GM19023 (cell line): ENCODE results near the gene TENT4B.
"Not testable (repeated sequence)": the region's sequence is repeated elsewhere in the genome, so short reads cannot be mapped to it uniquely, and the experiment has no call there.

ENCODE experiments used
- ATAC-seq: cut with Tn5 transposase; IDR thresholded peaks from one replicate; pipeline ENCODE4 v1.9.1; 2021; ENCODE audit warnings: mild to moderate bottlenecking, moderate library complexity; ENCODE audit not compliant: unreplicated experiment

The TENT4B gene

DNA sequence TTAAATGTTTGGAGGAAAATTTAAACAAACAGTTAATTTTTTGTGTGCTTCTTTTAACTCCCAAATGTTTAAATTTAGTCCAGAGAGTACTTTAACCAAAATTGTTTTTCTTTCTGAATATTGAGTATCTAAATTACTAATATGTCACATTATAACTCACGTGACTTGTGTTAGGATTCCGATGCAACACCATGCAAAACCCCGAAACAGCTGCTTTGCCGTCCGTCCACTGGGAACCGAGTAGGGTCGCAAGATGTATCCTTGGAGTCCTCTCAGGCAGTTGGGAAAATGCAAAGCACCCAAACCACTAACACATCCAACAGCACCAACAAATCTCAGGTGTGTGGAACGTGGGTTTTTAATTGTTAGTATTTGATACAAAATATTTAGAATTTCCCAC, 74.6 kb downstream of the TENT4B start:
- ATAC-seq, result no peak

DNA sequence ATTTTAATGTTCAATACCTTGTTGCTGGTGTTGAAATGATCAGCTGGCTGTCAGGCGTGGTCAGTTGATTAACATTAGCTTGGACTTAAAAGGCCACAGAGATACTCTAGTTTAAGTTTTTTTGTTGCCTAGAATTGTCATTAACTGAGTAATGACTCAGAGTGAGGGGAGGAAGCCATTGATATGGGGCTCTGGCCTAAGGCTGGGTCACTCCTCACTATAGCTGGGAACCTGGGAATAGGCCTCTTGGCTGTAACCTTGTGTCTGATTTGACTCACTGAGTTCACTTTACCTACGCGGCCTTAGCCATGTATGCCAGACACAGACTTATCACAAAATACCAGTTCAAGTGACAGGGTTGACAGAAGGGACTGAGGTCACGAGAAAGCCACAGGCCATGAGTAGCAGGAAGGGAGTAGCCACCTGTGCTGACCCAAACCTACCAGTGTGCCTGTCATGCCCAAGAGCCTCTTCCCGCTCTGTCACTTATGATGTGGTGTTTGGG, 75.3 kb downstream of the TENT4B start:
- ATAC-seq, result no peak

DNA sequence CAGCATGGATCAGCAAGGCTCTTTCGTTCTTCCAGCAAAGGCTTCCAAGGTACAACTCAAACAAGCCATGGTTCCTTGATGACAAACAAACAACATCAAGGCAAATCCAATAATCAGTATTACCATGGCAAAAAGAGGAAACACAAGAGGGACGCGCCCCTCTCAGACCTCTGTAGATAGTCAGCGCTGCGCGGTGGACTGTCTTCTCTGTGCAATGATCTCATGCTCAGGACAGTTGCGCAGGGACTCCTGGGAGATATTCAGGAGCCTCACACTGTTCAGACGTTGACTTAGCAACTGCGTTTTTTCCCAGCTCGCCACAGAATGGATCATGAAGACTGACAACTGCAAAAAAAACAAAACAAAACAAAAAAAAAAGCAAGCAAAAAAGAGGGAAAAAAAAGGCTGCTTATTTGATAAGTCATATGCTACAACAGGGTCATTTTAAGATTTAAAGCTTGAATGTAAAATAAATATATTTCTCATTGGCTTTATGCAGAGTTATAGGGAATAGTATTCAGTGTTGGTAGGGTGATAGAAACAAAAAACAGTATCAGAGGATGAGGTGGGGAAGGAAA, 76.1 kb downstream of the TENT4B start:
- no peak for ATAC-seq

DNA sequence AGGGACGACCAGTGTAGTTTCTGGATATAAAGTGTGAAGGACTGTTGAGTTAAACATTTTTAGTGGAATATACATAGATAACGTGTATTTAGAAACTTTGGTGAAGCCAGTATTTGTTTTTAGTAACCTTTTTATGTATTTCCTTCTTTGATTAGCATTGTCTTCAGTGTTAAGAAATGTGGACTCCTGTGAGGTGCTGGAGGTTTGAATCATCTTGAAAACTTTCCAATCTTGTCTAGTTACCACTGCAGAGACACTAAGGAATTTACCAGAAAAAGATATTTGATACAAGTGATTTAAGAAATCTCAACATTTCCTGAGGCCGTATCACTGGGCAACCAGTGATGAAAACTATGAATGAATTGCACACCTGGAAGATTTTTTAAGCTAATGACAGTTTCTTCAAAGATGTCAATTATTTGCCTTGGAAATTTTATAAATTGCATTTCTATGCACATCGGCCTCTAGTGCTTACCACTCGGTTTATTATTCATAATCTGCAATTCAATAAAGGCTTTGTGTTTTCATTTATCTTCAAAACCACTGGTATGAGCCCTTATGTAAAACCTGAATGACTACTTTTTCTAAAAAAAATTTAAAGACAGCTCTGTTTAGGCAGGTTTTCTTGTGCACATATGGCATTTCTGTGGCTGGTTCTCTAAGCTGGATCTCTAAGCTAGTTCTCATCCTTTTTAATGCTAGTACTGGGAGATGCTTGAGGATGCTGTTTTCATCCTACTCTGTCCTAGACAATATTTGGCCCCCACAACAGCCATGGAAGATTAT, 81.9 kb downstream of the TENT4B start:
- no peak for ATAC-seq

DNA sequence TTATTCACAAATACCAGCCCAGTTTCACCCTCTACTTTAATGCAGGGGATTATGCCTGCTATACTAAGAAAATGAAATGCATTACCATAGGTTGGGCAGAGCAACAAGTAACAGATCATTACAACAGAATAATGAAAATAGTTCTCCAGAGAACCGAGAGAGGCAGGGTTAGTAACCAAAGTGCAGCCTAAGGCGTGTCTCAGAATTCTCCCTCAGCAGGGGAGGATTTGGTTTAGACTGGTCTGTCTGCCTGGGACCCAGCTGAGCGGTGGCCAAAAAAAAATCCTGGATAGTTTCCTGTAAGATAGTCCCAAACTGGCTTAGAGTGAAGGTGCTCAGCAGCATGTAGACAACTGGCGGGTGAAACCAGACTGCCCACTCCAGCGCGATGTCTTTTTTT, 82.5 kb downstream of the TENT4B start:
- ATAC-seq, result no peak

DNA sequence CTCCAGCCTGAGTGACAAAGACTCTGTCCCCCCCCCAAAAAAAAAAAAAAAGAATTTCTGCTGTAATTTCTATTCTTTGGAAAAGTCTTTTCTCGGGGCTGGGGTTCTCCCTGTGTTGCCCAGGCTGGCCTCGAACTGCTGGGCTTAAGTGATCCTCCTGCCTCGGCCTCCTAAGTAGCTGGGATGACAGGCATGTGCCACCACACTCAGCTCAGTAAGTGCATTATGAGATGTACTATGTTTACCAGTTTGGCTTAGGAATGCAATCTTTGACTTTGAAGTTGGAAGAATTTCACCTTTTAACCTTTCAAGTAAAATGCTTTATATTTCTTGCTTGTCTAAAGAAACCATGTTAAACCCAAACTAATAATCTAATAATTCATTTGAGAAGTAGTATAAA, 85.2 kb downstream of the TENT4B start:
- no peak for ATAC-seq

DNA sequence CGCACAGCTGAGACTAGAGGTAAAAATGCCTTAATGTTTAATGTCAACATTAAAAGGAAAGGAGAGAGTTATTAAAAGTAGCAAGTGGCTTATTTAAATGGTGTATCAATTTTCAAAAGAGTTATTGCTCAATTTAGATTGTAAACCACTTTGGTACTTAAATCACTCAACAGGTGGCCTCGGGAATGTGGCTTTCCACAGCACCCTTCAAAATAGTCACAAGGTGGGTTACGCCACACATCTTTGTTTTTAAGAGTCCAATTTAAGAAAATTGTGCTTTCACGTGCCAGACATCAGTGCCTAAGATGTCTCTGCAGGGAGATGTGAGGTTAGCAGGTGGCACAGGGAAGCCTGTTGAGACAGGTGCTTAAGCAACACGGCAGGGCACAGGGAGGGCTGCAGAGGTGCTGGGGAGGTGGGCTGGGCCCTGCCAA, 85.8 kb downstream of the TENT4B start:
- ATAC-seq, result no peak

DNA sequence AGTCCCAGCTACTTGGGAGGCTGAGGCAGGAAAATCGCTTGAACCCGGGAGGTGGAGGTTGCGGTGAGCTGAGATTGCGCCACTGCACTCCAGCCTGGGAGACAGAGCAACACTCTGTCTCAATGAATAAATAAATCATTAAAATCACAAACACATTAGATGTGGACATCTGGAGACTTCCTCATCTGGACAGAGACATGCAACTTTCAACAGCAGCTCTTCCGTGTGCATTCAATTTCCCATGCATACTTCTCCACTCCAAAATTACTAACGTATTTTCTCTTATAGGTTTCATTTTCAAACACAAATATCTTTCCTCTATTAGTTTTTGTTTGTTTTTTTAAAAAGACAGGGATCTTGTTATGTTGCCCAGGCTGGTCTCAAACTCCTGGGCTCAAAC, 89.9 kb downstream of the TENT4B start:
- not testable (repeated sequence) for ATAC-seq

DNA sequence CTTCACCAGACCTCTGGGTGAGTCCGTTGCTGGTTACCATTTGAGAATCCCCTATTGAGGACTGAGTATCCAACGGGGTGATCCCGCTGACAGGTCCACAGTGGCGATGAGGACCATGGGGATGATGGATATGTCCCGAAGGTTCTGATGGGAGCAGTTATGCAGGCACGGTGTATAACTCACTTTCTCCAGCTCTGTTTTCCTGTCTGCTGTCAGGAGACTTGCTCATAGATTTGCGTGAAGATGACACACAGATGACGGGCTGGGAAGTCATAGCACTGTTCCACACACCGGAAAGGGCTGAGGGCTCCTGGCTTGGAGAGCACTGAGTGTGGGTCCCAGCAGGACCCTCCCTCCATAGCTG, 91.0 kb downstream of the TENT4B start:
- ATAC-seq, result no peak

DNA sequence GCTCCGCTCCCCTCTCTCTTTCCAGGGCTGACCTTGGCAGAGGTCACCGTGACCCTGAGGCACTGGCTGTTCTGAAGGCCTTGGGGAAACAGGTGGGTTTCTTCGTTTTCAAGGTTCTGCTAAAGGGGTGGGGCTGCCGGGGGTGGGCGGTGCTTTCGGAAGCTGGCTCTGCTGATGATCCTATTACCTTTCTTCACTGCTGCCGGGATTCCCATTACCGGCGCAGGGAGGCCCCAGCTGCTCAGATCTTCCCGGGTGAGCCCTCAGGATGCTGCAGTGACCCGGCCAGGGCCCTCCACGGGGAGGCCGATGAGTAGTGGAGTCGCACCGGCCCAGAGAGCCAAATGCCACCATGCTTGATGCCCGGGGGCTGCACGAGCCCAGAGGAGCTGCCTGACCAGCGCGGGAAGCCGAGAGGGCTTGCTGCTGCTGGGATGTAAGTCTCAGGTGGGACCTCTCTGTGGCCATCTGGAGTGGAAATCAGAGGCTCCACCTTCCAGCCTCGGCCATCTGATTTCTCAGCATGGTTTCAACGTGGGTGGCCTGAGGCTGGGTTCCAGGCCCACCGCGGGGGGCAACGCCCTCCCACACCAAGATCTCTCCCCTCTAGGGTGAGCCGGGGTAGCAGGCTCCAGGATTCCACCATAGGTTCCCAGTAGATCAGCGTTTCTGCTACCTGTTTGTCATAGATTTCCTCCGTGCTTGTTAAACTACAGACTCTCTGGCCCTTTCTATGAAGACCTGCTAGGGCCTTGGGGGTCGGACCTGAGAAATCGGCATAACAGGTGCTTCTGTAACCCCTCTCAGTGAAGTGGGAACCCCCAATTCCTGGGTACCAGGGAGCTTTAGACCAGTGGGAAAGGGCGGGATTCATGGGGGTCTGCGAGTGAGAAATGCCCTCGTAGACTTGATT, 91.7 kb downstream of the TENT4B start:
- no peak for ATAC-seq

DNA sequence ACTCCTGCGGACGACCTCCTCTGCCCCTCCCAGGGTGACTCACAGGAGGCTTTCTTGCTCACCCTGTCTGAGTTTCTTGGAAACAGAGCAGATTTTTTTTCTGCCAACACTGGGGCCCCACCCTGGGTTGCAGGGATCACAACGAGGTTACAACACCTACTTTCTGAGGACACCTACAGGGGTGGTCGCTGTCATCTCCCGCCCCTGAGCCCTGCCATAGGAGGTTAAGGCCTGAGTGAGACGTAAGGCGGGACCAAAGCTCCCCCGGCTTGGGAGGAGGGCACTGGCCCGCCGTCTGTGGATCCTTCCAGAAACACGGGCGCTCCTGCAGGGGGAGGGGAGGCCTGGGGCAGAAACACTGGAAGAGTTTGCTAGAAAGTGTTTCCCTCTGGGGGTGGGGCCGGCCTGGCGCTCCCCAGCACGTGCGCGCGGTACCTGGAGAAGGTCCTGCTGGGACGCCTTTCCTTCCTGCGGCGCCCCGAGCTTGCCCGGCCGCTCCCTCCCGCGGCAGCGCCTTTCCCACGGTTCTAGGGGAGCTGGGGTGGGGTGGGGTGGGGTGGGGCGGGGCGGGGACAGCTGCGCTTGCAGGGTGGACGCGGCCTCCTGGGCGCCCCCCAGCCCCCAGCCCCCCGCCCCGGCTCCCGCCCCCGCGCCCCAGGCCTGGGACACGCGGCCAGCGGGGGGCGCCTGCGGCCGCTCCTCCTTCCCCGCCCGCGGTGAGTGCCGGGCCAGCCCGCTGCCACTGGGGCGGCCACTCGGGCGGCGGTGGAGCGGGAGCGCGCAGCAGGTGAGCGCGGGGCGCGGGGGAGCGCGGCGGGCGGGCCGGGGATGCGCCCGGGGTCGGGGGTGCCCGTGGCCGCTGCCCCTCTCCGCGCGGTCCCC, 92.6 kb downstream of the TENT4B start:
- ATAC-seq, result peak; percentile 68

DNA sequence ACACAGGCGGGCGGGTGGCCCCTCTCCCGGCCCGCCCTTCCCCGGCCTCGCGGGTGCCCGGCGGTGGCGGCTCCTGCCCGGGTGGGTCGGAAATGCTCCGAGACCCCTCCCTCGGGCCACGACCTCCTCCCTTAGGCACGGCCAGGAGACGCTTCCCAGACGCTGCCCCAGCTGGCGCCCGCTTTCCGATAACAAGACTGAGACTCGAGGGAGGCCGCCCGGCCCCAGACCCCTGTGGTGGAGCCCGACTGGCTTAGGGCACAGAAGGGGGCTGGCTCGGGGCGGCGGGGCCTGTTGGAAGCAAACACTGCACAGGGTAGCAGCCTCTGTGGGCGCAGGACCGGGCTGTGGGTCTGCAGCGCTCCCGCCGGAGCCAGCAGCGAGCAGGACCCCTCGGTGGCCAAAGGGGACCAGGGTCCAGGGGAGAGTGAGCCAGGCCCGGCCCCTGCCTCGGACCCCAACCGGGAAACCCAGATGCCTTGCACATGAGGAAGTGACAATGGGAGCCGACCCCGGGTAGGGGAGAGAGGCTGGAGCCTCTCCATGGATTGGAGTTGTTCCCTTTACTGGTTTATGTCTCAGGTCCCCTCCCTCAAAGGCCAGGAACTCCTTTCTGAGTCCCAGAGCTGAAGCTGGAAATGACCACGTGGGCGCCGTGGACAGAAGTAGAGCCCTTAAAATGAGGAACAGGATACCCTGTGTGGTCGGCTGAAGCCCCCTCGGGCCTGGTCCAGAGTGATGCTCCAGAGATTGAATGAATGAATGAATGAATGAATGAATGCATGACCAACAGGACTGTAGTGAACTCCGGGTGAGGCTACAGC, 93.4 kb downstream of the TENT4B start:
- ATAC-seq, result peak; percentile 20

DNA sequence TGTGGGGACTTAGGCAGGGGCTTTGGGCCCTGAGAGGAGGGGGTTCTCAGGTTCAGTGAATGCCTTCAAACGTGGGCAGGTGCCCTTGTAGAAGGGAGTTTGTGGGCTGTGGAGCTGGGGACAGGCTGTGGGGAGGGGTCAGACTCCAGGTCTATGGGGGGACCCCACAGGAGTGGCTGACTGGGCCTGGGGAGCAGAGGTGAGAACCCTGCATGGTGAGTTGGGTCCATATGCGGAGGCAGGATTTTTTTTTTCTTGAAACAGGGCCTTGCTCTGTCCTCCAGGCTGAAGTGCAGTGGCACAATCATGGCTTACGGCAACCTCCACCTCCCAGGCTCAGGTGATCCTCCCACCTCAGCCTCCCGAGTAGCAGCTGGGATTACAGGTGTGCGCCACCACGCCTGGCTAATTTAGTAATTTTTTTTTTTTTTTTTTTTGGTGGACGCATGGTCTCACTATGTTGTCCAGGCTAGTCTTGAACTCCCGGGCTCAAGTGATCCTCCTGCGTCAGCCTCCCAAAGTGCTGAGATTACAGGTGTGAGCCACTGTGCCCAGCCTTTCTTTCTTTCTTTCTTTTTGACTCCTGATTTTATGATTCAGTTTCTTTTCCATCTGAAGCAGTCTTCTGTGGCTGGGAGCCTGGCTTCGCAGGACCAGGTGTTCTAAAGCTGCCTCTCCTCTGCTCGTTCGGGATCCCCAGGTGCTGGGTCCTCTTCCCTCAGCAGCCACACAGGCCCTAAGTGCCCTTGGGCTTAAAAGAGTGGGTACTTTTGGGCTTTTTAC, 94.2 kb downstream of the TENT4B start:
- no peak for ATAC-seq

DNA sequence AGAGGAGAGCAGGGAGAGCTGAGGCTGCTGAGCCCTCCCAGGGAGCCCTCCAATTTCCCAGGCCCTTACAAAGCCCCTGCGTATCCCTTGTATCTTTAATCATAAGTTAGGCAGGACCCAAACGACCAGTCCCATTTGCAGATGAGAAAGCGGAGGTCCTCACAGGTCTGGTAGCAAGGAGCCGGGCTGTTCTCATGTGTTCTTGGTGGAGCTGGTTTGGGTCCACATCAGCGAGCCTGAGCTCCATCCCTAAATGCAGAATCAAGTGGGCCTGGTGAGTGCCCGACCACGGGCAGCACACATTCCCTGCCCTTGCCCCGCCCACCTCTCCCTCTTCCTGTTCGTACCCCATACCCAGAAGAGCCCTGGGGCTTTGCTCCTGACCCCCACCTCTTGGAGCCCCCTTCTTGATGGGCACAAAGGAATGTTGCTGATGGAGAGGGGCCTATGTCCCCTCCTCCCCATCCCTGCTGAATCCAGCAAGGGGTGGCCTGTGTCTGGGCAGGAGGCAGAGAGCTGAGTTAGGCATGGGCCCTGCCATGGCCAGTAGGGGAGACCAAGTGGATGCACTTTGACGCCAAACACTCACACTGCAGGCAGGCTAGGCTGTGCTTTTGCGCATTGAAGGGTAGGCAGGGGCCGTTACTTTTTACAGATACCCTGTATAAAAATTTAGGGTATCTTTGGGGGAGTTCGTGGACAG, 95.0 kb downstream of the TENT4B start:
- ATAC-seq, result no peak

DNA sequence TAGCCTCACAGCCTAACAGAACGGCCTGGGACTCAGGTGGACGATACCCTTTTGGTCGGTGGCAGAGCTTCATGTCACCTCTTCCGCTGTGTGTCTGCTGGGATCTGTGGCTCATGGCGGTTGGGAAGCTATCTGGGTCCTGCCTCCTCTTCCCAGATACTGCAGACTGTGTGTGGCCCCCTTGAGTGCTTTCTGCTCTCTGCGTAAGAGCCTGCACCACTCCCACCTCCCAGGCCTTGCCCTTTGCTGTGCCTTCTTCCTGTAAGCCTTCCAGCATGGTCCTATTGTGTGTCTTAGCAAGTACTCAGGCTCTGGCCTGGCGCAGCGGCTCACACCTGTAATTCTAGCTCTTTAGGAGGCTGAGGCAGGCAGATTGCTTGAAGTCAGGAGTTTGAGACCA, 95.7 kb downstream of the TENT4B start:
- ATAC-seq, result no peak

DNA sequence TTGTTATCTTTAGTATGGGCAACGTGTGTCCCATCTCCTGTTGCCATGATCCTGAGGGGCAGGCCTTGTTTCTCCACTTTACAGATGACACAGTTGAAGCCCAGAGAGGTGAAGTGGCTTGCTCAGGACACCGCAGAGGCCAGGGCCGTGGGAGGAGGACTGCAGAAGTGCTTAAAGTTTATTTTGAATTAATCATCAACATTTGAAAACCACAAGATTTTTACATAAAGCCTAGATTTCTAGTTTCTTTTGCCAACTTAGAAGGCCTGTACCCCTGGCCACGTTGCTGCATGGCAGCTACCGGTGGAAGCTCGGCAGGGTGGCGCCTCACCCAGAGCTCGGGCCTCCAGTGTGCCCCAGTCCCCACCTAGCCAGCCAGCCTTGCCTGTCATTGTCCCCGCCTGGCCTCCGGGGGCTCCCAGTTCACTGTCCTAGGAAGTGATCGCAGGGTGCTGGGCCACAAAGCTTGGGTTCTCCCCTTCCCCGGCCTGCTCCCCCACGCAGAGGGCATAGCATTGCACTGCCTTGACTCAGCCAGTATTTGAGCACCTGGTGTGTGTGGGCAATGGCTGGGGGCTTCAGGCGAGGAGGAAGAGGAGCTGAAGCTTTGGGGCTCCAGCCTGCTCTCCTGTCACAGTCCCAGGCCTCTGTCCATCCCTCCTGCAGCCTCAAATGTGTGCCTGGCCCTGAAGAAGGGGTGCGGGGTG, 98.4 kb downstream of the TENT4B start:
- no peak for ATAC-seq

DNA sequence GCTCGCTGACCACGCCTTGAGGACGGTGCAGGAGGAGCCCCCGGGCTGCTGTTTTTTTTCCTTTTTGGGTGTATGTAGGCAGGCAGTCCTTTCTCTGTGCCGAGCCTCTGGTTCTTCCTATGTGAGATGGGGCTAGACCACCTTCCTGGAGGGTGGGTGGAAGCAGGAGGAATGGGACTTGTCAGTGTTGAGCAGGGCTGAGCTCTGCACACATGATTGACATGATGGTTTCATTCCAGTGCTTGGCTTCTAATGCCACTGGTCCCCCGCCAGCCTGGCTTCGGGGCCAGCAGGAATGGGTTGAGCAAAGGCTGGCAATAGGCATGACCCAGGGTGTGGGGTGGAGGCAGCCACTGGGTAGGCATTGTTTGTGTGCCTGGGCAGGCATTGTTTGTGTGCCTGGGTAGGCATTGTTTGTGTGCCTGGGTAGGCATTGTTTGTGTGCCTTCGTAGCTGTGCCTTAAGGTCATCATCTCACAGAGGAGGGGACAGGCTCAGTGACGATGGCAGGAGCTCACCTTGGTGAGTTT, 99.0 kb downstream of the TENT4B start:
- ATAC-seq, result no peak
